ENCODE results near the gene TSHZ3. TPM values are rescaled to one million over a fixed set of nuclear protein-coding genes. Genes with fewer than 3 reads are reported as not detected.

TSHZ3 gene
- total RNA-seq, 4 donors from 2014 or later = 4.9 to 8.1 (median 7.5) TPM

GRCh38 chr19:31351056-31351854 lies 2.0 kb upstream of the TSHZ3 start:
- no peak for TF ChIP-seq CTCF (IDR thresholded peaks at IDR 0.05; ENCODE audit: low read depth)

GRCh38 chr19:31350693-31351055 lies 1.4 kb upstream of the TSHZ3 start:
- no peak for TF ChIP-seq CTCF (IDR thresholded peaks at IDR 0.05; ENCODE audit: low read depth)

- no peak for TF ChIP-seq CTCF (IDR thresholded peaks at IDR 0.05; ENCODE audit: low read depth)
Observed at GRCh38 chr19:31350033-31350692, 927 bp upstream of the TSHZ3 start.

- no peak for TF ChIP-seq CTCF (IDR thresholded peaks at IDR 0.05; ENCODE audit: low read depth)
Observed at GRCh38 chr19:31348481-31349159, 616 bp downstream of the TSHZ3 start.

GRCh38 chr19:31347828-31348392 lies 1.3 kb downstream of the TSHZ3 start:
- TF ChIP-seq CTCF (IDR thresholded peaks at IDR 0.05; ENCODE audit: low read depth) = no peak

- no peak for TF ChIP-seq CTCF (IDR thresholded peaks at IDR 0.05; ENCODE audit: low read depth)
Observed at GRCh38 chr19:31347354-31347753, 1.9 kb downstream of the TSHZ3 start.
